Putamen (tissue), 1 donor: ENCODE results near the gene KIF4A.

ENCODE experiments used
- DNase-seq: peaks from one replicate; pipeline ENCODE4 v3.0.0-alpha.2; 2016; ENCODE audit warnings: low spot score

KIF4A gene

GRCh38 chrX:70402721-70403120, 112.8 kb downstream of the KIF4A start:
- DNase-seq: no peak

GRCh38 chrX:70405003-70405402, 115.1 kb downstream of the KIF4A start:
- no peak for DNase-seq

GRCh38 chrX:70410921-70411320, 121.0 kb downstream of the KIF4A start:
- DNase-seq: no peak

GRCh38 chrX:70411475-70411874, 121.6 kb downstream of the KIF4A start:
- no peak for DNase-seq

- no peak for DNase-seq
These were observed 131.7 kb downstream of the KIF4A start for GRCh38 chrX:70421618-70422017.

GRCh38 chrX:70422851-70423341, 133.0 kb downstream of the KIF4A start, which contains the start of gene GDPD2:
GDPD2 (plus strand) TSS chrX:70423314; CDS start chrX:70424985, 1,671 bp downstream.
- no peak for DNase-seq

- no peak for DNase-seq
These were observed 134.2 kb downstream of the KIF4A start for GRCh38 chrX:70423936-70424675.

GRCh38 chrX:70424801-70425200, 134.9 kb downstream of the KIF4A start:
- no peak for DNase-seq

GRCh38 chrX:70426286-70427278, 136.7 kb downstream of the KIF4A start:
- no peak for DNase-seq

GRCh38 chrX:70427365-70427764, 137.5 kb downstream of the KIF4A start:
- no peak for DNase-seq

GRCh38 chrX:70429759-70430158, 139.9 kb downstream of the KIF4A start:
- DNase-seq: no peak

GRCh38 chrX:70432936-70433847, 143.3 kb downstream of the KIF4A start:
- no peak for DNase-seq

- DNase-seq: peak; percentile 49
These were observed 144.0 kb downstream of the KIF4A start for GRCh38 chrX:70433848-70434351.

GRCh38 chrX:70434352-70434866, 144.5 kb downstream of the KIF4A start:
- peak; percentile 74 for DNase-seq

- DNase-seq: no peak
These were observed 145.1 kb downstream of the KIF4A start for GRCh38 chrX:70434914-70435586.

GRCh38 chrX:70436343-70436742, 146.4 kb downstream of the KIF4A start:
- no peak for DNase-seq

- DNase-seq: no peak
These were observed 147.1 kb downstream of the KIF4A start for GRCh38 chrX:70437011-70437410.

GRCh38 chrX:70437921-70438665, 148.2 kb downstream of the KIF4A start:
- no peak for DNase-seq

GRCh38 chrX:70439016-70439415, 149.1 kb downstream of the KIF4A start:
- DNase-seq: no peak

GRCh38 chrX:70442224-70442623, 152.3 kb downstream of the KIF4A start:
- DNase-seq: no peak
